GM12875 (cell line): ENCODE measurements around the gene EXTL2.
A peak's percentile ranks its signal among the peaks of the same experiment; 100 is the strongest.
"Not testable (repeated sequence)": the region's sequence is repeated elsewhere in the genome, so short reads cannot be mapped to it uniquely, and the experiment has no call there.

Source experiments
- H3K4me3 ChIP-seq: one replicate; pipeline ENCODE4 v1.5.1; 2011; ENCODE audit warnings: low read depth, low read length, control low read depth
- TF ChIP-seq, protein P1 (sequence below): IDR thresholded peaks from 2 replicates; pipeline ENCODE4 v1.5.1; 2011; ENCODE audit warnings: low read depth, mild to moderate bottlenecking, control low read depth, inconsistent platforms, low read length, moderate library complexity, borderline replicate concordance; ENCODE audit not compliant: insufficient read depth

Gene EXTL2

DNA sequence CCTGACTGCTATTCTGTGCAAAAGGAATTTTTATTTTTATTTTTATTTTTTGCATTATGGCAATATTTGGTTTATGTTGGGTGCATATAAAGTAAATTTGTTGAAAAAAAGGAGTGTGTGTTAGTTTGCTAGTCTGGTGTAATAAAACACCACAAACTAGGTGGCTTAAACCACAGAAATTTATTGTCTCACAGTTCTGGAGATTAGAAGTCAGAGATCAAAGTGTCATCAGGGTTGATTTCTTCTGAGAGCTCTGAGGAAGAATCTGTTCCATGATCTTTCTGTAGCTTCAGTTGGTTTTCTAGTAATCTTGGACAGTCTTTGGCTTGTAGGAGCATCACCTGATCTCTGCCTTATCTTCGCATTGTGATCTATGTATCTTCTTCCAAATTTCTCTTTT is 7.7 kb upstream of the EXTL2 start:
- H3K4me3 ChIP-seq = no peak overlapping the region
- TF ChIP-seq, protein P1, sequence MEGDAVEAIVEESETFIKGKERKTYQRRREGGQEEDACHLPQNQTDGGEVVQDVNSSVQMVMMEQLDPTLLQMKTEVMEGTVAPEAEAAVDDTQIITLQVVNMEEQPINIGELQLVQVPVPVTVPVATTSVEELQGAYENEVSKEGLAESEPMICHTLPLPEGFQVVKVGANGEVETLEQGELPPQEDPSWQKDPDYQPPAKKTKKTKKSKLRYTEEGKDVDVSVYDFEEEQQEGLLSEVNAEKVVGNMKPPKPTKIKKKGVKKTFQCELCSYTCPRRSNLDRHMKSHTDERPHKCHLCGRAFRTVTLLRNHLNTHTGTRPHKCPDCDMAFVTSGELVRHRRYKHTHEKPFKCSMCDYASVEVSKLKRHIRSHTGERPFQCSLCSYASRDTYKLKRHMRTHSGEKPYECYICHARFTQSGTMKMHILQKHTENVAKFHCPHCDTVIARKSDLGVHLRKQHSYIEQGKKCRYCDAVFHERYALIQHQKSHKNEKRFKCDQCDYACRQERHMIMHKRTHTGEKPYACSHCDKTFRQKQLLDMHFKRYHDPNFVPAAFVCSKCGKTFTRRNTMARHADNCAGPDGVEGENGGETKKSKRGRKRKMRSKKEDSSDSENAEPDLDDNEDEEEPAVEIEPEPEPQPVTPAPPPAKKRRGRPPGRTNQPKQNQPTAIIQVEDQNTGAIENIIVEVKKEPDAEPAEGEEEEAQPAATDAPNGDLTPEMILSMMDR = no peak

DNA sequence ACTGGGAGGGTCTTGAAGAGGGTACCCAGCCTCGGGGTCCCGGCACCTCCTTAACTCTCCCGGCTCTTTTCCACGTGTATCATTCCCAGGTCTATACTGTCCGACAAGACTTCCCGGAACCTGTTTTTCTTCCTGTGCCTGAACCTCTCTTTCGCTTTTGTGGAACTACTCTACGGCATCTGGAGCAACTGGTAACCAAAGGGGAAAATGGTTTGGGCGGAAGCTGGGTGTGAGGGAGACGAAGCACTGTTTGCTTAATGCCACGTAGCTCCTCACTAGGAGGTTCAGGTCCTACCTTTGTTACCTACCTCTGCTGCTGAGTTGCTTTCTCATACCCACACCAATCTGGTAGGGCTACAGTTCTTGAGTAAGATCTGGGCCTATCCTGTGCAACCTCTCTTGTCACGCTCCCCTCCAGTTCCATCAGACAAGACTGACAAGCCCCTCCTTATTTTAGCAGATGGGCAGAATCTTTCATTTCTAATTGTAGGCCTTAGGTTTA is 1.9 kb upstream of the EXTL2 start:
- peak overlapping the region; percentile 70 for H3K4me3 ChIP-seq
- TF ChIP-seq, protein P1 = no peak

DNA sequence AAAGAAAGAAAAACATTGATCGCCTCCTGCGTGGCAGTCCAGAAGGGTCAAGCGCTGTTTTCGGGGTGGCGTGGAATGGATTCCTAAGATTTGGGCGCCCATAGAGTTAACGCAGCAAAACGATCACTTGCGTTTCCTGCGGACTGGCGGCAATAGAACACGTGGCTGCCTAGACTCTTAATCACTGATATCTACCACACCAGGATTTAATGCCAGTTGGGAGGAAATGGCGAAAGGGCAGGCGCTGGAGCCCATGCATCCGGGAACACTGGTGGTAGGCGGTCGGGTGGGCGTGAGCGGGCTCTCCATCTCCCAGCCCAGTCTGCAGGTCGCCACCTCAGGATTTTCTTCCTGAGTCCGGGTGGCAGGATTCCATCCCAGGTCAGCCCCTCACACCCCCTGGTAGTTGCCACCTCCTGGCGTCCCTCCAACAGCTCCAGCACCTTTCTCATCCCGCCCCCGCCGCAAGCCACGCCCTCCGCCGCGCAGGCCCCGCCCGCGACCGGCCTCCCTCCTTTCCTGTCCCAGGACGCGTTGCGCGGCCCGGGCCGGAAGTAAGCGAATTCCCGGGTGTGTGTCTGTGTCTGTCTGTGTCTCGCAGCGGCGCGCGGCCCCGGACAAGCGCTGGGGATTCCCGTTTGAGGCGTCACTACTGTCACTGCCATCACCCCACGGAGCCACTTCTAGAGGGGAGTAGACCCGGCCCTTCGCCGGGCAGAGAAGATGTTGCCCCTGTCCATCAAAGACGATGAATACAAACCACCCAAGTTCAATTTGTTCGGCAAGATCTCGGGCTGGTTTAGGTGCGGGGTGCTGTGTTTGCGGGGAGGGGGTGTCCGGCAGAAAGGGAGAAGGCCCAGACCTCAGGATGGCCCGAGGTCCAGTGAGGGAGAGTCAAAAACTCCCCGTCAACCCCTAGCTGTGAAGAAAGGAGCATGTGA is 1.2 kb upstream of the EXTL2 start, which contains the start of gene SLC30A7:
TSS of gene SLC30A7 (plus strand) at position 551 of the 941 bp plus-strand sequence. CDS start at position 724, 173 bp downstream.
- TF ChIP-seq, protein P1 = no peak
- H3K4me3 ChIP-seq = peak within 1 kb of the TSS; percentile 70

DNA sequence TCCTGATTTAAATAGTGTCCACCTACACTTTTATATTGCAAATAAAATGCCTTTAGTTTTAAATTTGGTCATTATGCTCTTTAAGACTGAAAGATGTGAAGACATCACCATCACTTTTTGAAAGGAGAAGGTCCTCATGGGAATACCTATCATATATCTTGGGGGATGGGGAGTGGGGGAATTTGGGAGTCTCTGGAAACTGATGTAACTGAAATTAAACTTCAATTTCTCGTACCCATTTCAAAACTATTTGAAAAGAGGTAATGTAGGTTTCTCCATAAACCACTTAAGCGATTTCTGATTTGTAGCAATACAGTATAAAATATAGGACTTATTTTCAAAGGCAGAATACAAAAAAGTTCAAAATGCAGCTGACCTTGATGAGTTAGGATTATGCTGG is 924 bp downstream of the EXTL2 start:
- peak overlapping the region; percentile 11 for H3K4me3 ChIP-seq
- TF ChIP-seq, protein P1 = no peak

DNA sequence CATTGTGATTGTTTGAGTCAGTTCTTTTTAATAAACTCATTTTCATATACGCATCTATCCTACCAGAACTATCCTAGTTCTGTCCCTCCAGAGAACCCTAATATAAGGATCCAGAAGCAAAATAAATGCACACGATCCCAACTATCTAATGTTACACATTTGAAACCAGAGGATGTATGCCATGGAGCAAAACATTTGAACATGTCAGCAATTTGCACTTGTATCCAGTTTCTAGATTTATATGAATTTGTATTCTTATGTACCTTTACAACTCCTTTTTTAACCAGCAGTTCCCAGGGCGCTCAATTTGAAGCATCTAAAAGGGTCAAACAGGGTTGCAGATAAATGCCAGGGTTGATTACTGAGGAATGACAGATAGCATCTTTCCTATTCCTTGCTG is 2.1 kb downstream of the EXTL2 start:
- TF ChIP-seq, protein P1 = no peak
- no peak overlapping the region for H3K4me3 ChIP-seq

DNA sequence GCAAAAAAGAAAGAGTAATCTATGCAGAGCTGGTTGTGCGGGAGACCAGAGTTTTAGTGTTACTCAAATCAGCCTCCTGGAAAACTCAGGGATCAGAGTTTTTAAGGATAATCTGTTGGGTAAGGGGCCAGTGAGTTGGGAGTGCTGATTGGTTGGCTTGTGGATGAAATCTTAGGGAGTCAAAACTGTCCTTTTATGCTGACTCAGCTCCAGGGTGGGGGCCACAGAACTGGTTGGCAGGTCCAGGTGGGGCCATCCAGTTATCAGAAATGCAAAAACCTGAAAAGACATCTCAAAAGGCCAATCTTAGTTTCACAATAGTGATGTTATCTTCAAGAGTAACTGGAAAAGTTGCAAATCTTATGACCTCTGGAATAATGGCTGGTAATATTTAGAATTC is 3.3 kb downstream of the EXTL2 start:
- no peak overlapping the region for H3K4me3 ChIP-seq
- TF ChIP-seq, protein P1 = no peak

DNA sequence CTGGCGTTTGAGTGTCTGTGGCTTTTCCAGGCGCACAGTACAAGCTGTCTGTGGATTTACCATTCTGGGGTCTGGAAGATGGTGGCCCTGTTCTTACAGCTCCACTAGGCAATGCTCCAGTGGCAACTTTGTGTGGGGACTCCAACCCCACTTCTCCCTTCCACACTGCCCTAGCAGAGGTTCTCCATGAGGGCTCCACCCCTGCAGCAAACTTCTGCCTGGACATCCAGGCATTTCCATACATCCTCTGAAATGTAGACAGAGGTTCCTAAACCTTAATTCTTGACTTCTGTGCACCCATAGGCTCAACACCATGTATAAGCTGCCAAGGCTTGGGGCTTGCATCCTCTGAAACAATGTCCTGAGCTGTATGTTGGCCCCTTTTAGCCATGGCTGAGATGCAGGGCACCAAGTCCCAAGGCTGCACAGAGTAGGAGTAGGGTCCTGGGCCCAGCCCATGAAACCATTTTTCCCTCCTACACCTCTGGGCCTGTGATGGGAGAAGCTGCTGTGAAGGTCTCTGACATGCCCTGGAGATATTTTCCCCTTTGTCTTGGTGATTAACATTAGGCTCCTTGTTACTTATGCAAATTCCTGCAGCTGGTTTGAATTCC is 4.7 kb downstream of the EXTL2 start:
- H3K4me3 ChIP-seq = not testable (repeated sequence)

DNA sequence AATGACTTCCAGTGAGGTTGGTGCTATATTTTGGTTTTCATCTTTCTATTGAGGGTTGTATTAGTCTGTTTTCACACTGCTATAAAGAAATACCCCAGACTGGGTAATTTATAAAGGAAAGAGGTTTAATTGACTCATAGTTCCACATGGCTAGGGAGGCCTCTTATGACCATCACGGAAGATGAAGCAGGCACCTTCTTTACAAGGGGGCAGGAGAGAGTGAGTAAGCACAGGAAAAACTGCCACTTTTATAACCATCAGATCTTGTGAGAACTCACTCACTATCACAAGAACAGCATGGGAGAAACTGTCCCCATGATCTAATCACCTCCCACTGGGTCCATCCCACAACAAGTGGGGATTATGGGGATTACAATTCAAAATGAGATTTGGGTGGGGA is 5.6 kb downstream of the EXTL2 start:
- H3K4me3 ChIP-seq = not testable (repeated sequence)
